ENCODE data around the gene EBF4.

DNA sequence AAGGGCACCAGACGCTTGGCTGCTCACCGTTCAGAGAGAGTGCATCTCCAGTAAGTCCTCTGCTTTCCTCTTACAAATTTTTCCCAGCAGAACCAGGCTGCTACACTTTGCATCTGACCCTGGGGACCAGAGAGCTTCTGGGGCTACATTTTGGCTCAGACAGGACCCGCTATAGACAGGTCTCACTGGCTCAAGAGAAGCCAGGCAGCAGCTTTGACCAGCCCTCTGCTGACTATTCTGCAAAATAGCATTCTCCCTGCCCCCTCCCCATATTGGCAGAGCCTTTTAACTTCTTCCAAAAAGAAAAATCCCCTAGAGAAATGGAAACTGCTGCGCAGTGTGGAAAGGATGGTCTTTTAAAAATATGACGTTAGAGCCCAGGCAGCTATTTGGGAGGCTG, 70.6 kb downstream of the EBF4 start:
- TF ChIP-seq EZH2 (IDR thresholded peaks at IDR 0.05; ENCODE audit: borderline replicate concordance, low read length): no peak
- TF ChIP-seq, protein P1, sequence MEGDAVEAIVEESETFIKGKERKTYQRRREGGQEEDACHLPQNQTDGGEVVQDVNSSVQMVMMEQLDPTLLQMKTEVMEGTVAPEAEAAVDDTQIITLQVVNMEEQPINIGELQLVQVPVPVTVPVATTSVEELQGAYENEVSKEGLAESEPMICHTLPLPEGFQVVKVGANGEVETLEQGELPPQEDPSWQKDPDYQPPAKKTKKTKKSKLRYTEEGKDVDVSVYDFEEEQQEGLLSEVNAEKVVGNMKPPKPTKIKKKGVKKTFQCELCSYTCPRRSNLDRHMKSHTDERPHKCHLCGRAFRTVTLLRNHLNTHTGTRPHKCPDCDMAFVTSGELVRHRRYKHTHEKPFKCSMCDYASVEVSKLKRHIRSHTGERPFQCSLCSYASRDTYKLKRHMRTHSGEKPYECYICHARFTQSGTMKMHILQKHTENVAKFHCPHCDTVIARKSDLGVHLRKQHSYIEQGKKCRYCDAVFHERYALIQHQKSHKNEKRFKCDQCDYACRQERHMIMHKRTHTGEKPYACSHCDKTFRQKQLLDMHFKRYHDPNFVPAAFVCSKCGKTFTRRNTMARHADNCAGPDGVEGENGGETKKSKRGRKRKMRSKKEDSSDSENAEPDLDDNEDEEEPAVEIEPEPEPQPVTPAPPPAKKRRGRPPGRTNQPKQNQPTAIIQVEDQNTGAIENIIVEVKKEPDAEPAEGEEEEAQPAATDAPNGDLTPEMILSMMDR (conservative IDR thresholded peaks at IDR 0.05 in 1 of 2, IDR thresholded peaks at IDR 0.05 in 1 of 2; ENCODE audit: extremely low read depth in 1 of 2, insufficient read depth in 1 of 2, low read depth in 1 of 2, low read length in 2 of 2): no peak

Data from mammary epithelial cell (primary cell).